Left lobe of liver (tissue), 2 donors: Measurements from ENCODE around the gene ZNF780B. TPM values are rescaled to one million over a fixed set of nuclear protein-coding genes. Genes with fewer than 3 reads are reported as not detected.
A peak's percentile ranks its signal among the peaks of the same experiment; 100 is the strongest.
"Not testable (repeated sequence)": the region's sequence is repeated elsewhere in the genome, so short reads cannot be mapped to it uniquely, and the experiment has no call there.

Experiments
- ATAC-seq: fragments of 200-7000 bp; cut with Tn5 transposase; one replicate; pipeline ENCODE4 v1.9.1; 2020; ENCODE audit warnings: mild to moderate bottlenecking, moderate library complexity
- DNase-seq: peaks from one replicate; pipeline ENCODE4 v3.0.0-alpha.2; 2020; ENCODE audit warnings: low spot score
- total RNA-seq: library from RNA; stranded (reverse); gene quantifications from one replicate; pipeline ENCODE4 v1.2.1, GENCODE V29; 2021
- donor health status: DM: no; HTN: no; CAD: no; lungs with moderate emphysema.
- donor health status: DM: no; HTN: yes; CAD: no.

ZNF780B gene
- total RNA-seq, 1 donor from 2014 or later: 7.0 TPM

DNA sequence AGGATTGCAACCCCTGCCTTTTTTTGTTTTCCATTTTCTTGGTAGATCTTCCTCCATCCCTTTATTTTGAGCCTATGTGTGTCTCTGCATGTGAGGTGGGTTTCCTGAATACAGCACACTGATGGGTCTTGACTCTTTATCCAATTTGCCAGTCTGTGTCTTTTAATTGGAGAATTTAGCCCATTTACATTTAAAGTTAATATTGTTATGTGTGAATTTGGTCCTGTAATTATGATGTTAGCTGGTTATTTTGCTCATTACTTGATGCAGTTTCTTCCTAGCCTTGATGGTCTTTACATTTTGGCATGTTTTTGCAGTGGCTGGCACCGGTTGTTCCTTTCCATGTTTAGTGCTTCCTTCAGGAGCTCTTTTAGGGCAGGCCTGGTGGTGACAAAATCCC, 14.3 kb downstream of the ZNF780B start:
- DNase-seq, ATAC-seq: not testable (repeated sequence)

- ATAC-seq: not testable (repeated sequence)
Measured at GRCh38 chr19:40038047-40038446, 18.0 kb downstream of the ZNF780B start.

DNA sequence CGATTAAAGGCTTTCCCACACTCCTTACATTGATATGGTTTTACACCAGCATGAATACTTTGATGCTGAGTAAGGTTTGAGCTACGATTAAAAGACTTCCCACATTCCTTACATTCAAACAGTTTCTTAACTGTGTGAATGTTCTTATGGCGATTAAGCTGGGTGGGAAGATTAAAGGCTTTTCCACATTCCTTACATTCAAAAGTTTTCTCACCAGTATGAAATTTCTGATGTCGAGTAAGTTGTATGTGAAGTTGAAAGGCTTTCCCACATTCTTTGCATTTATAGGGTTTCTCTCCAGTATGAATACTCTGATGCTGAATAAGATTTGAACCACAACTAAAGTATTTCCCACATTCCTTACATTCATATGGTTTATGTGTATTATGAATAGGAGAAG, 20.0 kb downstream of the ZNF780B start:
- DNase-seq (no peak), ATAC-seq (no peak)

More at GRCh38 chr19:40038047-40038446, 18.0 kb downstream of the ZNF780B start:
- DNase-seq: not testable (repeated sequence)

GRCh38 chr19:40033989-40034560, 22.0 kb downstream of the ZNF780B start:
- no peak for ATAC-seq
- DNase-seq: no peak

DNA sequence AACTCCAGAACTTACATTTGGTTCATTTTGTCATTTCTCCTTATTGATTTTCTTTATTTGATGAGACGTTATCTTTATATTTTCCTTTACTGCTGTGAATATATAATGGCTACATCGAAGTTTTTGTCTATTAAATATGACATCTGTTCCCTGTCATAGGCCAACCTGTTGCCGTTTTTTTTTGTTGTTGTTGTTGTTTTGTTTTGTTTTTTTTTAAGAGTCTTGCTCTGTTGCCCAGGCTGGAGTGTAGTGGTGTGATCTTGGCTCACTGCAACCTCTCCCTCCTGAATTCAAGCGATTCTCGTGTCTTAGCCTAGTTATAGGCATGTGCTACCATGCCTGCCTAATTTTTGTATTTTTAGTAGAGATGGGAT, 29.4 kb downstream of the ZNF780B start:
- DNase-seq (no peak), ATAC-seq (no peak)

GRCh38 chr19:40025938-40026596, 30.0 kb downstream of the ZNF780B start:
- no peak for DNase-seq
- ATAC-seq: no peak

DNA sequence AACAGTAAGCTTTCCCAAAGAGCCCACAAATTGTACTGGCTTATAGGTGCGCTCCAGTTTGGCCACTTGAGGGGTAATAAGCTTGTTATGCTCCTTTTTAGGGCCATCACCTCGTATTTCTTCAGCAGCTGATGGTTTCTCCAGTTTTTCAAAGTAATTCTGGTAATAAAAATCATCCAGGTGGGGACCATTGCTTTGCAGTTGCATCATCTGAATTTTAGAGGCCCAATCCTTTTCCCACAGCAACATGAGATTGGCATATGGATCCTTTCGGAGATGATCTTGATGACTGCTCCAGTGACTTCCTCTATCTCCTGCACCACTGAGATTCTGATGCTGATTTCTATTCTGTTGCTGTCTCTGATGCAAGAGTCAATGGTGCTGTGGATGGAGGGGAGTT, 32.1 kb downstream of the ZNF780B start:
- ATAC-seq (no peak), DNase-seq (no peak)

GRCh38 chr19:40013991-40014390, 42.0 kb downstream of the ZNF780B start:
- no peak for ATAC-seq
- no peak for DNase-seq

DNA sequence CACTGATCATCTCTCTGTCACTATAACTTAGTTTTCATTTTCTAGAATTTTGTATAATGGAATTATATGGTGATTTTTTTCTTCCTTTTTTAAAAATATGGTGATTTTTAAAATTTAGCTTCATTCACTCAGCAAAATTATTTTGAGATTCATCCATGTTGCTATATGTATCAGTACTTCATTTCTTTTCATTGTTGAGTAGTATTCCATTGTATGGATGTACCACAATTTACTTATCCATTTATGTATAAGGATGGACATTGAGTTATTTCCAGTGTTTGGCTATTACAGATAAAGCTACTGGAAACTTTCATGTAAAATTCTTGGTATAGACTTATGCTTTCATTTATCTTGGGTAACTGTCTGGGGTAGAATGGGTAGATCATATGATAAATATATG, 46.4 kb downstream of the ZNF780B start:
- ATAC-seq: no peak
- DNase-seq: no peak

- ATAC-seq (peak; percentile 31), DNase-seq (no peak)
Measured at GRCh38 chr19:40006273-40006691, 49.7 kb downstream of the ZNF780B start.

- no peak for ATAC-seq
Measured at GRCh38 chr19:40005691-40006272, 50.2 kb downstream of the ZNF780B start.

DNA sequence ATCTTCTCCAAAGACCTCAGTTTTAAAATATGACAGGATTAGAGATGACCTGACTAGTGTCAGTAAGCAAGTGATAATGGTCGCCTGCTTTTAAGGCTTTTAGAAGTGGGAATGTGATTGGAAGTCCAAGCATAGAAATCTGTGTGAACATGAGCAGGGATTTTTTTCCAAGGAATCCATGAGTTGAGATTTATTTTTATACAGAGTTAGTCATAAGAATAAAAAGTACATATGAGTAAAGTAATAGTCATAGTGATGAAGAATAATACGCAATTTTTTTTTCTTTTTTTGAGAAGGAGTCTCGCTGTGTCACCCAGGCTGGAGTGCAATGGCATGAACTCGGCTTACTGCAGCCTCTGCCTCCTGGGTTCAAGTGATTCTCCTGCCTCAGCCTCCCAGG, 57.5 kb downstream of the ZNF780B start:
- ATAC-seq (no peak), DNase-seq (no peak)

More at GRCh38 chr19:40005691-40006272, 50.2 kb downstream of the ZNF780B start:
- DNase-seq: no peak

DNA sequence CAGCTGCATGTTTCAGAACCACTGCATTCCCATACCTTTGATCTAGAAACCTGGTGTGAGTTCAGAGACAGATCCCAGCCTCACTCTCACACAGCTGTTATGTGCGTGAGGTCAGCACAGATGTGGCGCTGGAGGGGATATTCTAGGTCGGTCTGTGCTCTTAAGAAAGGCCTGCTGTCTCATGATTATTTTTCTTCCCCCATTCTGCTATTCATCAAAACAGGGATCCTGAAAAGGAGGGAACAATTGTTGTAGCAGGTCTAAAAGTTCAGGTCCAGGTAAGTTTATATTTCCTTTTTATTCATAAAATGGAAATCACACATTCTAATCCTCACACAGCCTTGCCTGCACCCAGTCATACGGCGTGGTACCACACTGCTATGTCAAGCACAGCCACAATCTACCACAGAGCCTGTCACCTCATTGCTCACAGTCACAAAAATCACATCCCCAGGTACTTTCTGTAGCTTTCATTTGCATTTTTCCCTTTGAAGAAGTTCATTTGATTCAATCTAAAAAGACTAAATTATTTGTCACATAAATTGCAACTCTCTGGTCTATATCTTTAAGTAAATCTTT, 58.3 kb downstream of the ZNF780B start:
- no peak for DNase-seq
- no peak for ATAC-seq

- peak; percentile 94 for DNase-seq
- ATAC-seq: peak; percentile 97
Measured at GRCh38 chr19:39996811-39997637, 59.0 kb downstream of the ZNF780B start, which contains the start of gene ZNF546. Gene ZNF546, plus strand, starts transcription at chr19:39997060. Its CDS starts 1,267 bp downstream, at chr19:39998327.

DNA sequence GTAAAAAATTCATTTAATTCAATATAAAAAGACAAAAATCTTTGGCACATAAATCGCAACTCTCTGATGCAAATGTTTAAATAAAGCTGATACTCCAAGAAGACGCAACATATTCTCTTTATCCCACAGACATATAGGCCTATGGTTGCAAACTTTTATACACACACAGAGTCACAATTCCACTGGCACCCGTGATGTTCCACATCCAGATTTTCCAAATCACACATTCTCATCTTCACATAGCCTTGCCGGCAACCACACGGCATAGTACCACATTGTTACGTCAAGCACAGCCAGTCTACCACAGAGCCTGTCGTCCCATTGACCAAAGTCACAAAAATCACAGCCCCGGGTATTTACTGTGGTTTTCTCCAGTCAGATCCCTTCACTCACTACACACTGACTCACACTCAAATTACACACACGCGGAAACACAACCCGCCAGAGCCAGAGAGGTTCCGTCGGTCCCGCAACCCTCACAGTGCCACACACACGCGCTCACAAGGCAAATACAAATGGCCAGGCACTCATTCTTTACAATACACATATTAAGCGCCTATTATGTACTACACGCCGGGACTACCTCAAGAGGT, 59.7 kb downstream of the ZNF780B start:
- no peak for DNase-seq
- peak; percentile 22 for ATAC-seq

- ATAC-seq (no peak), DNase-seq (no peak)
Measured at GRCh38 chr19:39995794-39996193, 60.2 kb downstream of the ZNF780B start.

GRCh38 chr19:39994361-39994760, 61.7 kb downstream of the ZNF780B start:
- ATAC-seq (no peak), DNase-seq (no peak)

- no peak for DNase-seq
- no peak for ATAC-seq
Measured at GRCh38 chr19:39993605-39994004, 62.4 kb downstream of the ZNF780B start.

- DNase-seq (no peak), ATAC-seq (no peak)
Measured at GRCh38 chr19:39987596-39987995, 68.4 kb downstream of the ZNF780B start.

- no peak for DNase-seq
- no peak for ATAC-seq
Measured at GRCh38 chr19:39987167-39987566, 68.9 kb downstream of the ZNF780B start.

DNA sequence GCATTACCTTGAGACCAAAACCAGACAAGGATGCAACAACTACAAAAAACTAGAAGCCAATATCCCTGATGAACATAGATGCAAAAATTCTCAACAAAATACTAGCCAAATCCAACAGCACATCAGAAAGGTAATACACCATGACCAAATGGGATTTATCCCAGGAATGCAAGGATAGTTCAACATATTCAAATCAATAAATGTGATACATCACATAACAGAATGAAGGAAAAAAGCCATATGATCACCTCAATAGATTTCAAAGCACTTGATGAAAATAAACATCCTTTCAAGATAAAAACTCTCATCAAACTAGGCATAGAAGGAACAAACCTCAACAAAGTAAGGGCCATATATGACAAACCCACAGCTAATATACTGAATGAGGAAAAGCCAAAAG, 69.4 kb downstream of the ZNF780B start:
- DNase-seq (no peak), ATAC-seq (no peak)
